ENCODE results near the gene SLC13A3. TPM values are rescaled to one million over a fixed set of nuclear protein-coding genes. Genes with fewer than 3 reads are reported as not detected.

The SLC13A3 gene
- total RNA-seq, 2 donors from 2014 or later = 0.37 to 1.5 TPM

GRCh38 chr20:46563170-46563859 lies 87.9 kb downstream of the SLC13A3 start:
- peak overlapping the region in 1 of 2 donors; percentile 39 for H3K4me3 ChIP-seq
- no peak for DNase-seq (ENCODE audit: low spot score)
- TF ChIP-seq CTCF (IDR thresholded peaks at IDR 0.05) = no peak
- no peaks in the 10 kb centered on the region for H3K27me3 ChIP-seq
- H3K27ac ChIP-seq = peak overlapping the region; percentile 46 to 61
- no peaks in the 10 kb centered on the region for H3K36me3 ChIP-seq
- H3K4me1 ChIP-seq = peaks cover 0 to 16% of the 10 kb centered on the region in 2 donors
- H3K9me3 ChIP-seq = no peaks in the 10 kb centered on the region

GRCh38 chr20:46562373-46563169 lies 88.7 kb downstream of the SLC13A3 start:
- TF ChIP-seq CTCF (IDR thresholded peaks at IDR 0.05) = peak; percentile 85 to 92
- peak overlapping the region; percentile 18 to 39 for H3K4me3 ChIP-seq
- peak; percentile 89 for DNase-seq (ENCODE audit: low spot score)
- peak overlapping the region; percentile 46 to 61 for H3K27ac ChIP-seq
- no peaks in the 10 kb centered on the region for H3K27me3 ChIP-seq
- H3K9me3 ChIP-seq = no peaks in the 10 kb centered on the region
- H3K4me1 ChIP-seq = peaks cover 0 to 15% of the 10 kb centered on the region in 2 donors
- no peaks in the 10 kb centered on the region for H3K36me3 ChIP-seq

DNA sequence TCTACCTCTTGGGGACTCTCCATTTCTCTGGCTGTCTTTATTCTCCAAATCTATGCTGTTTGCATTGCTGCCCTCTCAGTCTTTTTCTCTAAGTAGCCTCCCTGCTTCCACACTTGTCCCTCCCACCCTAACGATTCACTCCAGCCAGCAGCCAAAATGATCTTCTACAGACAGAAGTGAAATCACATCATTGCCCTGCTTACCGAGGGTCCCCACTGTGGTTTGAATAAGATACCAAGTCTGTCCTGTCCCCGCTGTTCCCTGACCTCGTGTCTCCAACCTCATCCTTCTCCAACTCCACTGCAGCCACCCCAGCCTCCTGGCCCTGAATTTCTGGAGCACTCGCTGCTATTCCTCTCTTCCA lies 89.3 kb downstream of the SLC13A3 start:
- peaks cover 0 to 15% of the 10 kb centered on the region in 2 donors for H3K4me1 ChIP-seq
- peak overlapping the region; percentile 18 to 39 for H3K4me3 ChIP-seq
- no peaks in the 10 kb centered on the region for H3K9me3 ChIP-seq
- TF ChIP-seq CTCF (IDR thresholded peaks at IDR 0.05) = no peak
- H3K27ac ChIP-seq = peak overlapping the region; percentile 46 to 61
- no peaks in the 10 kb centered on the region for H3K36me3 ChIP-seq
- no peak for DNase-seq (ENCODE audit: low spot score)
- H3K27me3 ChIP-seq = no peaks in the 10 kb centered on the region

- Histone ChIP-seq H3K36me3 (no peaks in the 10 kb centered on the region), H3K27me3 (no peaks in the 10 kb centered on the region), H3K9me3 (no peaks in the 10 kb centered on the region), H3K4me3 (no peak overlapping the region), H3K4me1 (peaks cover 0 to 15% of the 10 kb centered on the region in 2 donors), H3K27ac (no peak overlapping the region)
- peak in 1 of 2 donors; percentile 54 for TF ChIP-seq CTCF (IDR thresholded peaks at IDR 0.05)
- DNase-seq (ENCODE audit: low spot score) = no peak
Observed at GRCh38 chr20:46559685-46560440, 91.4 kb downstream of the SLC13A3 start.

GRCh38 chr20:46559001-46559400 lies 92.3 kb downstream of the SLC13A3 start:
- no peak for DNase-seq (ENCODE audit: low spot score)
- TF ChIP-seq CTCF (IDR thresholded peaks at IDR 0.05) = no peak
- no peak overlapping the region for H3K4me3 ChIP-seq
- peaks cover 0 to 15% of the 10 kb centered on the region in 2 donors for H3K4me1 ChIP-seq
- no peaks in the 10 kb centered on the region for H3K9me3 ChIP-seq
- no peaks in the 10 kb centered on the region for H3K27me3 ChIP-seq
- no peaks in the 10 kb centered on the region for H3K36me3 ChIP-seq
- H3K27ac ChIP-seq = no peak overlapping the region
